PC-3 (cell line): Measurements from ENCODE around the gene KAT6B. TPM values are rescaled to one million over a fixed set of nuclear protein-coding genes. Genes with fewer than 3 reads are reported as not detected.

ENCODE experiments used
- ATAC-seq: fragments of 200-7000 bp; cut with Tn5 transposase; 2 replicates; pipeline ENCODE4 v1.9.1; 2020; ENCODE audit warnings: mild to moderate bottlenecking, moderate library complexity
- BruUV-seq: library from RNA; stranded (reverse); fragments of 400-500 nt; replicated peaks from 2 replicates; lab custom pipeline; 2021; lab: Mats Ljungman, UMichigan
- CTCF ChIA-PET: fragments of 300-600 bp; sonication (Branson Sonifier 250); formaldehyde crosslinking; loops from one replicate; lab custom pipeline; 2022; ENCODE audit warnings: antibody characterized with exemption; lab: Charles Lee
- POLR2A ChIA-PET: fragments of 300-600 bp; sonication (Branson Sonifier 250); formaldehyde crosslinking; loops from one replicate; lab custom pipeline; 2022; ENCODE audit warnings: antibody characterized with exemption; ENCODE audit not compliant: unreplicated experiment; lab: Charles Lee
- DNase-seq: peaks from one replicate; pipeline ENCODE4 v3.0.0-alpha.2; 2015
- H2AFZ ChIP-seq: fragments of 300-600 bp; sonication (generic); 2 replicates; pipeline ENCODE4 v1.6.0; 2016; ENCODE audit warnings: antibody characterized with exemption, low read length
- H3F3A ChIP-seq: fragments of 300-600 bp; sonication (generic); one replicate; pipeline ENCODE4 v1.6.0; 2017; ENCODE audit warnings: antibody characterized with exemption, low read length, control low read depth, mild to moderate bottlenecking; ENCODE audit not compliant: unreplicated experiment
- H3K27ac ChIP-seq: fragments of 300-600 bp; sonication (generic); 2 replicates; pipeline ENCODE4 v1.5.1; 2016; ENCODE audit warnings: mild to moderate bottlenecking, low read length
- H3K27me3 ChIP-seq: fragments of 300-600 bp; sonication (generic); 2 replicates; pipeline ENCODE4 v1.6.1; 2016; ENCODE audit warnings: low read length, mixed read lengths
- H3K36me3 ChIP-seq: fragments of 300-600 bp; sonication (generic); 2 replicates; pipeline ENCODE4 v1.6.1; 2016; ENCODE audit warnings: low read depth, mixed run types, low read length, mixed read lengths
- H3K4me1 ChIP-seq: fragments of 300-600 bp; sonication (generic); 2 replicates; pipeline ENCODE4 v1.5.1; 2016; ENCODE audit warnings: low read length; ENCODE audit not compliant: insufficient read depth
- H3K4me2 ChIP-seq: fragments of 300-600 bp; sonication (generic); 2 replicates; pipeline ENCODE4 v1.6.0; 2016; ENCODE audit warnings: low read length
- H3K4me3 ChIP-seq: fragments of 300-600 bp; sonication (generic); 2 replicates; pipeline ENCODE4 v1.5.1; 2016; ENCODE audit warnings: mild to moderate bottlenecking, low read length, mixed read lengths
- H3K79me2 ChIP-seq: fragments of 300-600 bp; sonication (generic); 2 replicates; pipeline ENCODE4 v1.6.1; 2017; ENCODE audit warnings: low read length, mixed read lengths
- H3K9ac ChIP-seq: fragments of 300-600 bp; sonication (generic); 2 replicates; pipeline ENCODE4 v1.6.0; 2016; ENCODE audit warnings: mild to moderate bottlenecking, low read length
- H3K9me2 ChIP-seq: fragments of 300-600 bp; sonication (generic); replicated peaks from 2 replicates; pipeline ENCODE4 v1.6.1; 2016; ENCODE audit warnings: mixed run types, low read length, mixed read lengths
- H3K9me3 ChIP-seq: fragments of 300-600 bp; sonication (generic); 2 replicates; pipeline ENCODE4 v1.6.1; 2016; ENCODE audit warnings: low read length, mixed read lengths
- H4K20me1 ChIP-seq: fragments of 300-600 bp; sonication (generic); 2 replicates; pipeline ENCODE4 v1.6.1; 2016; ENCODE audit warnings: low read length, mixed read lengths
- EZH2 ChIP-seq: fragments of 300-600 bp; sonication (generic); IDR thresholded peaks from one replicate; pipeline ENCODE4 v1.6.1; 2017; ENCODE audit warnings: antibody characterized with exemption, mild to moderate bottlenecking, low read length; ENCODE audit not compliant: unreplicated experiment
- EZH2phosphoT487 ChIP-seq: fragments of 300-600 bp; sonication (generic); IDR thresholded peaks from 2 replicates; pipeline ENCODE4 v1.6.1; 2018; ENCODE audit warnings: mild to moderate bottlenecking, antibody characterized with exemption, low read length, borderline replicate concordance
- intact Hi-C: fragments of 100-400 bp; cut with micrococcal nuclease; formaldehyde crosslinking; loops from 2 replicates; pipeline ENCODE4 v1.9.0; 2023
- total RNA-seq: library from RNA; depleted of rRNA; stranded (reverse); fragments of >200 nt; gene quantifications from 2 replicates; pipeline ENCODE4 v1.2.3, GENCODE V29; 2014
- TF ChIP-seq, protein P1 (sequence below): fragments of 300-600 bp; sonication (generic); conservative IDR thresholded peaks from 2 replicates; pipeline ENCODE4 v1.5.1; 2017; ENCODE audit warnings: antibody characterized with exemption, low read depth, mild to moderate bottlenecking, low read length

KAT6B gene
- total RNA-seq, 1 experiment from 2014 or later: 94.5 TPM

DNA sequence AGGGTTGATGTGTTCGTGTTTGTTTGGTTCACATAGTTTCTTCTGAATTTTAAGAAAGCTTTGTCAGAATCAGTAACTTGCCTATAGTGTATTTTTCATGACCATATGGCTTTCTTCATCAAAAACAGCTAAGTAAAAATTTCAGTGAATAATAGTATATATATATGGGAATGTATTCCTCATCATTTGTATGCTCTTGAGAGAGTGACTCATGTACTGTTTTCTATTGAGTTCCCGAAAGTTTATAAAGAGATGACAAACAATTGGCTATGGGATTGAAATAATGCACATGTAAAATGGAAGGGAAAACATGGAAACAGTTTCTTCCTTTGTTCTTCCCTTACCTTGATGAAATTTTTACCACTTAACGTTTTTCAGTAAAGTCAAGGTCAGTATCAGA lies 56.4 kb downstream of the KAT6B start:
- TF ChIP-seq EZH2: no peak
- TF ChIP-seq EZH2phosphoT487: no peak
- TF ChIP-seq, protein P1, sequence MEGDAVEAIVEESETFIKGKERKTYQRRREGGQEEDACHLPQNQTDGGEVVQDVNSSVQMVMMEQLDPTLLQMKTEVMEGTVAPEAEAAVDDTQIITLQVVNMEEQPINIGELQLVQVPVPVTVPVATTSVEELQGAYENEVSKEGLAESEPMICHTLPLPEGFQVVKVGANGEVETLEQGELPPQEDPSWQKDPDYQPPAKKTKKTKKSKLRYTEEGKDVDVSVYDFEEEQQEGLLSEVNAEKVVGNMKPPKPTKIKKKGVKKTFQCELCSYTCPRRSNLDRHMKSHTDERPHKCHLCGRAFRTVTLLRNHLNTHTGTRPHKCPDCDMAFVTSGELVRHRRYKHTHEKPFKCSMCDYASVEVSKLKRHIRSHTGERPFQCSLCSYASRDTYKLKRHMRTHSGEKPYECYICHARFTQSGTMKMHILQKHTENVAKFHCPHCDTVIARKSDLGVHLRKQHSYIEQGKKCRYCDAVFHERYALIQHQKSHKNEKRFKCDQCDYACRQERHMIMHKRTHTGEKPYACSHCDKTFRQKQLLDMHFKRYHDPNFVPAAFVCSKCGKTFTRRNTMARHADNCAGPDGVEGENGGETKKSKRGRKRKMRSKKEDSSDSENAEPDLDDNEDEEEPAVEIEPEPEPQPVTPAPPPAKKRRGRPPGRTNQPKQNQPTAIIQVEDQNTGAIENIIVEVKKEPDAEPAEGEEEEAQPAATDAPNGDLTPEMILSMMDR: no peak
- no TSS peak for BruUV-seq
- Histone ChIP-seq H4K20me1 (peaks cover 22% of the 10 kb centered on the region), H3K4me1 (peaks cover 33% of the 10 kb centered on the region), H3K36me3 (no peaks in the 10 kb centered on the region), H3F3A (no peaks in the 10 kb centered on the region), H3K9ac (no peak overlapping the region), H3K27ac (peak overlapping the region; percentile 7), H2AFZ (no peak overlapping the region), H3K9me2 (no peaks in the 10 kb centered on the region), H3K9me3 (no peaks in the 10 kb centered on the region), H3K4me2 (peak overlapping the region; percentile 21), H3K79me2 (peaks cover 89% of the 10 kb centered on the region), H3K27me3 (no peaks in the 10 kb centered on the region), H3K4me3 (no peak overlapping the region)
- ATAC-seq (peak; percentile 84), DNase-seq (peak; percentile 90)
- CTCF ChIA-PET: interaction anchor here (0.6 to 0.7 kb wide), 2 partner anchors 10 to 37 kb away, joined by 3 read pairs; no protein-coding TSS in a partner anchor
- POLR2A ChIA-PET: interaction anchor here (0.6 kb wide), 1 partner anchor 110 kb away, joined by 10 read pairs; no protein-coding TSS in a partner anchor
- intact Hi-C loops: no loop called here

DNA sequence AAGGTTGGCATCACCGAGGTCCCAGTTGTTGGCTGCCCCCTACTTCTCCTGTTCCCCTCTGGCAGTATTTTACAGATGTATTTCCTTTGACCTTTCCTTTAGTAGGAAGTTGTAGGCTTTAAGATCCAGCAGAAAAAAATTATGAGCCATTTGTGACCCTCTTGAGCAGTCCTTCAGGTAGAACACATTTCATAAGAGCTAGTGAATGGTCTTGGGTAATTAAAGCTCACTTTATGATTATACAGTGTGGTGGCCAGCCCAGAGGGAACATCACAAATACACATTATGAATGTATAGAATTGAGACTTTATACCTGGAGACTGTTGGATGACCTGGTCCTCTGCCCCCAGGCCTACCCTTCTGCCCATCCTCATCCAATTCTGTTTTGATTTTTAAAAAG lies 57.0 kb downstream of the KAT6B start:
- Histone ChIP-seq H3K9me2 (no peaks in the 10 kb centered on the region), H3K79me2 (peaks cover 89% of the 10 kb centered on the region), H3F3A (no peaks in the 10 kb centered on the region), H3K4me3 (no peak overlapping the region), H3K36me3 (no peaks in the 10 kb centered on the region), H3K27me3 (no peaks in the 10 kb centered on the region), H4K20me1 (peaks cover 22% of the 10 kb centered on the region), H3K9me3 (no peaks in the 10 kb centered on the region), H3K27ac (peak overlapping the region; percentile 7; the same call in 1 of the 2 replicates), H3K9ac (no peak overlapping the region), H2AFZ (no peak overlapping the region), H3K4me2 (peak overlapping the region; percentile 5), H3K4me1 (peaks cover 29% of the 10 kb centered on the region)
- CTCF ChIA-PET: no interaction called here
- TF ChIP-seq EZH2: no peak
- TF ChIP-seq, protein P1: no peak
- no peak for TF ChIP-seq EZH2phosphoT487
- POLR2A ChIA-PET: no interaction called here
- TSS peak; percentile 0 for BruUV-seq
- DNase-seq (no peak), ATAC-seq (no peak)
- intact Hi-C loops: no loop called here

DNA sequence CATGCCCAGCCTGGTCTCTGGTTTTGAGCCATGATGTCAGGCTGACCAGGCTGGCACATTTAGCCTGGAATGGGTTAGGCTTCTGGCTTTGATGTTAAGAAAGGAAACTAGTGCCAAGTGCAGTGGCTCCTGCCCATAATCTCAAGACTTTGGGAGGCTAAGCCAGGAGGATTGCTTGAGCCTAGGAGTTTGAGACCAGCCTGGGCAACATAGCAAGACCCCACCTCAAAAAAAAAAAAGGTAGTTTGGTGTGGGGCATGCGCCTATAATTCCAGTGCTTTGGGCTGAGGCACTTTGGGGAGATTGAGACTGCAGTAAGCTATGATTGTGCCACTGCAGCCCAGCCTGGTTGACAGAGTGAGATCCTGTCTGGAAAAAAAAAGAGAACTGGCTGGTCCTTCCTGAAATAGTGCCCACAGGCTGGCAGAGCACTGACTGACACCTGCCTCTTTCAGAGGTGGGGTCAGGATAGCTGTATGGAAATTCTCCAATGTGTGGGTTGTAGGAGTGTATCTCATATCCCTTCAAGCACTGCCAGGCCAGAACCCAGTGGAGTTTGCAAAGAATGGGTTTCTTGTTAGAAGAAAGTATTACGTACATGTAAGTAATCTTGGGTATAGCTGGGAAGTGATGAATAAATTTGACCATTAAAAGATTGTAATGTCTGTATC lies 61.3 kb downstream of the KAT6B start:
- no peaks in the 10 kb centered on the region for H3K27me3 ChIP-seq
- POLR2A ChIA-PET: interaction anchor here (0.7 kb wide), 1 partner anchor 352 kb away, joined by 9 read pairs; no protein-coding TSS in a partner anchor
- H3K79me2 ChIP-seq: peaks cover 87% of the 10 kb centered on the region
- no peak for DNase-seq
- H2AFZ ChIP-seq: no peak overlapping the region
- H3K9ac ChIP-seq: no peak overlapping the region
- TF ChIP-seq EZH2phosphoT487 (no peak), EZH2 (no peak)
- TF ChIP-seq, protein P1: no peak
- H3K9me3 ChIP-seq: no peaks in the 10 kb centered on the region
- no peaks in the 10 kb centered on the region for H3K36me3 ChIP-seq
- H4K20me1 ChIP-seq: peaks cover 15% of the 10 kb centered on the region
- no peaks in the 10 kb centered on the region for H3F3A ChIP-seq
- peaks cover 8% of the 10 kb centered on the region for H3K4me1 ChIP-seq
- no peak overlapping the region for H3K4me3 ChIP-seq
- no peak overlapping the region for H3K27ac ChIP-seq
- no TSS peak for BruUV-seq
- intact Hi-C loops: loop anchor here (2.0 kb wide), 1 partner anchor 131 kb away; no protein-coding TSS in a partner anchor
- no peaks in the 10 kb centered on the region for H3K9me2 ChIP-seq
- H3K4me2 ChIP-seq: no peak overlapping the region
- no peak for ATAC-seq
- CTCF ChIA-PET: no interaction called here
